Chondrocyte (in vitro differentiated cells): Measurements from ENCODE around the gene NDUFA13. TPM values are rescaled to one million over a fixed set of nuclear protein-coding genes. Genes with fewer than 3 reads are reported as not detected.

ENCODE experiments used
- DNase-seq: peaks from one replicate; pipeline ENCODE4 v3.0.0; 2021; ENCODE audit warnings: mixed read lengths, low spot score
- H3K27ac Mint-ChIP-seq: one replicate; pipeline ENCODE4 v1.8.0; 2021; ENCODE audit warnings: mild to moderate bottlenecking, moderate library complexity, mixed read lengths; ENCODE audit not compliant: unreplicated experiment
- H3K27me3 Mint-ChIP-seq: 2 replicates; pipeline ENCODE4 v1.8.0; 2021; ENCODE audit warnings: low read depth, mixed read lengths
- H3K36me3 Mint-ChIP-seq: 2 replicates; pipeline ENCODE4 v1.8.0; 2021; ENCODE audit warnings: low read depth, mixed read lengths
- H3K4me1 Mint-ChIP-seq: 2 replicates; pipeline ENCODE4 v1.8.0; 2021; ENCODE audit warnings: low read depth, mild to moderate bottlenecking, mixed read lengths
- H3K4me3 Mint-ChIP-seq: one replicate; pipeline ENCODE4 v1.8.0; 2021; ENCODE audit warnings: mild to moderate bottlenecking, moderate library complexity, mixed read lengths; ENCODE audit not compliant: unreplicated experiment
- H3K9me3 Mint-ChIP-seq: 2 replicates; pipeline ENCODE4 v1.8.0; 2021; ENCODE audit warnings: low read depth, mixed read lengths
- CTCF ChIP-seq: fragments of 200-600 bp; sonication (generic); IDR thresholded peaks from 2 replicates; pipeline ENCODE4 v1.5.0; 2021; ENCODE audit warnings: antibody characterized with exemption, mild to moderate bottlenecking, moderate library complexity
- total RNA-seq: library from RNA; stranded (reverse); gene quantifications from 3 replicates; pipeline ENCODE4 v1.2.1, GENCODE V29; 2021

NDUFA13 gene
- total RNA-seq, 1 donor from 2014 or later: 313 TPM

DNA sequence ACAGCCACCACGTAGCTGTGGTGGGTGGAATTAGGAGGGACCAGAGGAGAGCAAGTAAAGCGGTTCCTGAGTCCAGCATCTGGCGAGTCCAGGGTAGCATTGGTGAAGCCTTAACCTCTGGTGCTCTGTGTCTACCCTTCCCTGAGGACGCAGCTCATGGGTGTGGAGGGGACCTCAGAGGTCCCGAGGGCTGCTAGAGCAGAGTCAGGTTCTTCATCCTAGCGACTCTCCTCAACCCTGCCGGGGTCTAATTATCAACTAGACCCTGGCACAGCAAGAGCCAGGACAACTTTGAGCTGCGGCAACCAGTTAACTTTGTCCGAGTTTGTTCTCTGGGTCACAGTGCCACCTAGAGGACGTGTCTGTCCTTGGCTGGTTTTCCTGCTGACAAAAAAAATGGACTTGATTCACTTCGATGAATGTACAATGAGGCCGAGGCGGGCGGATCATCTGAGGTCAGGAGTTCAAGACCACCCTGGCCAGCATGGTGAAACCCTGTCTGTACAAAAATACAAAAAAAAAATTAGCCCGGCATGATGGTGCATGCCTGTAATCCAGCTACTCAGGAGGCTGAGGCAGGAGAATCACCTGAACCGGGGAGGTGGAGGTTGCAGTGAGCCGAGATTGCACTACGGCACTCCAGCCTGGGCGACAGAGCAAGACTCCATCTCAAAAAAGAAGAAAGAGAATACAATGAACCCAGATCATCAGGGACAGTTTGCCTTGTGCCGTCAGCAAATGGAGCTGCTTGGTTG is 25.6 kb upstream of the NDUFA13 start:
- H3K4me3 Mint-ChIP-seq: no peak overlapping the region
- no peaks in the 10 kb centered on the region for H3K27me3 Mint-ChIP-seq
- no peak for DNase-seq
- peak; percentile 95 for TF ChIP-seq CTCF
- no peaks in the 10 kb centered on the region for H3K9me3 Mint-ChIP-seq
- H3K36me3 Mint-ChIP-seq: peaks cover 4% of the 10 kb centered on the region
- H3K27ac Mint-ChIP-seq: peak overlapping the region; percentile 95
- H3K4me1 Mint-ChIP-seq: peaks cover 35% of the 10 kb centered on the region

DNA sequence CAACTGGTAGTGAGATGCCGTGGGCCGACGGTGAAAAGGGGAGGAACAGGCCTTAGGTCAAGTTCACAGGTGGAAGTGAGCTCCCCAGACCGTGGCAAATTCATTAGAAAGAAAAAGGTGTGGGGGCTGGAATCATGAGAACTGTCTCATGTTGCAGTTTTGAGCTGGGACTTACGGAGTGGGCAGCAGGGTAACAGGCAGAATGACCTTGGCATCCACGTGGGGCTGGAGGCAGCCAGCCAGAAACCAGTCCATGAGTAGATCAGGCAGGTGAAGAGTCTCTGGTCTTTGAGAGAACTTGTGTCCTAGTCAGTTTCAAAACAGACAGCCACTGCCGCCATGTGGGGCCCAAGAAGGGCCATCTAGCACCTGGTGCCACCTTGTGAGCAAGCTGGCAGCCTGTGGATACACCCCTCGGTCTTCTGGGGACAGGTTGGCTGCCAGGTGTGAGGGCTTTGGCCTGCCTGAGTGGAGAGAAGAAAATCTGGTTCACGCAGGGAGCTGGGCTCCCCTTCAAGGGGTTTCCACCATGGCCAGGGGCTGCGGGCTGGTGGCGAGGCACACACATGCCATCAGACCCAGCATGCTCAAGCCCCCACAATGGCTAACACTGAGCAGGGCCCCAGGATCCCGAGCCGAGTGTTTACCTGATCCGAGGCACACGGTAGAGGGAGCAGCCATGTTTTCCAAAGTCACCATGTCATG is 24.6 kb upstream of the NDUFA13 start:
- peaks cover 34% of the 10 kb centered on the region for H3K4me1 Mint-ChIP-seq
- no peak for TF ChIP-seq CTCF
- DNase-seq: no peak
- H3K27me3 Mint-ChIP-seq: no peaks in the 10 kb centered on the region
- no peak overlapping the region for H3K27ac Mint-ChIP-seq
- H3K36me3 Mint-ChIP-seq: peaks cover 6% of the 10 kb centered on the region
- no peaks in the 10 kb centered on the region for H3K9me3 Mint-ChIP-seq
- H3K4me3 Mint-ChIP-seq: no peak overlapping the region

DNA sequence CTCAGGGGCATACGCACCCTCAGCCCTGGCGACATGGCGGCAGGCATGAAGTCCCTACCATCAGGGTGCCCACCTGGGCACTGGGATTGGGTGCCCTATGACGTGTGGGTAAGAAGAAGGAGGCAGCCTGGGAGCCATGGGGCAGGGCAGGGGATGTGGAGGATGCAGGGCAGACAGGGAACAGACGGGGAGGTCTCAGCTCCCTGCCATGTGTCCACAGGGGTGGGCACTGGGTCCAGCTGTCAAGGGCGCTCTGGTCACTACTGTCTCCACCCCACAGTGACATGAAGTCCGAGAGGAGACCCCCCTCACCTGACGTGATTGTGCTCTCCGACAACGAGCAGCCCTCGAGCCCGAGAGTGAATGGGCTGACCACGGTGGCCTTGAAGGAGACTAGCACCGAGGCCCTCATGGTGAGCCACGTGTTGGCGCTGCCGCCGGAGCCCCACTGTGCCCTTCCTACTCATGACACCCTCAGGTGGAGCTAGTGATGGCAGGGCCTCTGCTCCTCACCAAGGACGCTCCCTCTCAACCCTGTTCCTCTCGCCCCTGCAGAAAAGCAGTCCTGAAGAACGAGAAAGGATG is 23.9 kb upstream of the NDUFA13 start:
- TF ChIP-seq CTCF: no peak
- Mint-ChIP-seq H3K9me3 (no peaks in the 10 kb centered on the region), H3K4me1 (peaks cover 34% of the 10 kb centered on the region), H3K27ac (no peak overlapping the region), H3K4me3 (no peak overlapping the region), H3K36me3 (peaks cover 8% of the 10 kb centered on the region), H3K27me3 (no peaks in the 10 kb centered on the region)
- no peak for DNase-seq

GRCh38 chr19:19493841-19494546 is 22.0 kb upstream of the NDUFA13 start:
- H3K27ac Mint-ChIP-seq: no peak overlapping the region
- peaks cover 11% of the 10 kb centered on the region for H3K36me3 Mint-ChIP-seq
- H3K9me3 Mint-ChIP-seq: no peaks in the 10 kb centered on the region
- no peak overlapping the region for H3K4me3 Mint-ChIP-seq
- DNase-seq: no peak
- peaks cover 18% of the 10 kb centered on the region for H3K4me1 Mint-ChIP-seq
- TF ChIP-seq CTCF: no peak
- no peaks in the 10 kb centered on the region for H3K27me3 Mint-ChIP-seq
